ENCODE data around the gene INCA1. TPM values are rescaled to one million over a fixed set of nuclear protein-coding genes. Genes with fewer than 3 reads are reported as not detected.

INCA1 gene
- total and polyA plus RNA-seq, 2 of the 13 experiments (the other 11 are each of a cell fraction or from before 2014, with no cell fraction given) = 0.93 to 2.6 TPM

DNA sequence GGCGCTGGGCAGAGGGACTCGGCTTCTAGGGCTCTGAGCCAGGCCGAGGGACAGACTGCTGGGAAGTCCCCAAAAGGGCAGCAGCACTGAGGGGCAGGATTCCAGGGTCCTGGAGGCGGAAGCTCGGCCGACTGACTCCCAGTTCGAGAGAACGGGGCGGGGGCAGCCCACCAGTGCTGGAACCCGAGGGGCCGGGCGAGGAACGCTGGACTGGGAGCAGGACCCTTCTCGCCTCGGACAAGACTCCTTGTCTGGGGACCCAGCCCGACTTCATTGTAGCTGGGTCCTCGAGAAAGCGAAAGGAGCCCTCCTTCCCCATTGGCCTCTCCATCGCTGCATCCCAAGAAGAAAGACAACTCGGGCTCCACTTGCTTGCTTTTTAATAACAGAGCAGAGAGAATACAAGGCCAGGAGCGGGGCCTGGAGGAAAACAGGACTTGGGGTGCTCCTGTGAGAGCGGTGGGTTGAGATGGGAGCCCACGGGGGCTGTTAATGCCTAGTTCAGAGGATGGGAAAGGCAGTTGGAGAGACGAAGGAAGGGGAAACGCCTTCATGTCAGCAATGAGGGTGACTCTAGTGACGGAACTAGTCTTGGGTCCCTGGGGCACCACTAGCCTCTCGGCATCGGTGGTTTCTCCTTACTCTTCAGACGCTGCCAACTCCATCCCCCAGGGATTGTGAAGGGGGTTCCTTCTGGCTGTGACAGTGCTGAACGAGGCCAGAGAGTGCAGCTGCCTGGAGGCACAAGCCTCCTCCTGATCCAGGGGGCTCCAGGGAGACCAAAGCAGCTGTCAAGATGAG, 9.4 kb downstream of the INCA1 start (continued):
- TF ChIP-seq, protein P1, sequence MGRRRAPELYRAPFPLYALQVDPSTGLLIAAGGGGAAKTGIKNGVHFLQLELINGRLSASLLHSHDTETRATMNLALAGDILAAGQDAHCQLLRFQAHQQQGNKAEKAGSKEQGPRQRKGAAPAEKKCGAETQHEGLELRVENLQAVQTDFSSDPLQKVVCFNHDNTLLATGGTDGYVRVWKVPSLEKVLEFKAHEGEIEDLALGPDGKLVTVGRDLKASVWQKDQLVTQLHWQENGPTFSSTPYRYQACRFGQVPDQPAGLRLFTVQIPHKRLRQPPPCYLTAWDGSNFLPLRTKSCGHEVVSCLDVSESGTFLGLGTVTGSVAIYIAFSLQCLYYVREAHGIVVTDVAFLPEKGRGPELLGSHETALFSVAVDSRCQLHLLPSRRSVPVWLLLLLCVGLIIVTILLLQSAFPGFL (CRISPR knock-in tag; IDR thresholded peaks at IDR 0.05) = no peak
- no peak for TF ChIP-seq ZFP62 (CRISPR knock-in tag; IDR thresholded peaks at IDR 0.05)
- TF ChIP-seq, protein P2, sequence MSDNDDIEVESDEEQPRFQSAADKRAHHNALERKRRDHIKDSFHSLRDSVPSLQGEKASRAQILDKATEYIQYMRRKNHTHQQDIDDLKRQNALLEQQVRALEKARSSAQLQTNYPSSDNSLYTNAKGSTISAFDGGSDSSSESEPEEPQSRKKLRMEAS (IDR thresholded peaks at IDR 0.05) = no peak
- TF ChIP-seq, protein P3, sequence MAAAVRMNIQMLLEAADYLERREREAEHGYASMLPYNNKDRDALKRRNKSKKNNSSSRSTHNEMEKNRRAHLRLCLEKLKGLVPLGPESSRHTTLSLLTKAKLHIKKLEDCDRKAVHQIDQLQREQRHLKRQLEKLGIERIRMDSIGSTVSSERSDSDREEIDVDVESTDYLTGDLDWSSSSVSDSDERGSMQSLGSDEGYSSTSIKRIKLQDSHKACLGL (CRISPR knock-in tag; IDR thresholded peaks at IDR 0.05) = 0 out of 2 replicates have a peak, but pooled peaks have one; percentile 28
- TF ChIP-seq PBX3 (CRISPR knock-in tag; IDR thresholded peaks at IDR 0.05; ENCODE audit: borderline replicate concordance) = no peak
- no peak for TF ChIP-seq ZNF547 (CRISPR knock-in tag; IDR thresholded peaks at IDR 0.05)
- no peak for TF ChIP-seq ZNF609 (CRISPR knock-in tag; IDR thresholded peaks at IDR 0.05; ENCODE audit: borderline replicate concordance)
- no peak for TF ChIP-seq NAIF1 (CRISPR knock-in tag; IDR thresholded peaks at IDR 0.05; ENCODE audit: borderline replicate concordance)
- no peak for TF ChIP-seq SMARCE1 (IDR thresholded peaks at IDR 0.05; ENCODE audit: borderline replicate concordance)
- TF ChIP-seq FOXA1 (IDR thresholded peaks at IDR 0.05) = no peak
- no peak for TF ChIP-seq FOXA1 (CRISPR knock-in tag; IDR thresholded peaks at IDR 0.05)
- no peak for TF ChIP-seq HMG20B (CRISPR knock-in tag; conservative IDR thresholded peaks at IDR 0.05)
- no peak for TF ChIP-seq RFX1 (IDR thresholded peaks at IDR 0.05)
- no peak for TF ChIP-seq NFYC (CRISPR knock-in tag; IDR thresholded peaks at IDR 0.05)
- no peak for TF ChIP-seq BRD4 (CRISPR knock-in tag; IDR thresholded peaks at IDR 0.05)
- TF ChIP-seq ZNF557 (CRISPR knock-in tag; IDR thresholded peaks at IDR 0.05) = peak; percentile 59; the same call in 1 of the 2 replicates
- TF ChIP-seq RFX3 (CRISPR knock-in tag; IDR thresholded peaks at IDR 0.05) = no peak
- TF ChIP-seq TARDBP (CRISPR knock-in tag; IDR thresholded peaks at IDR 0.05) = no peak
- TF ChIP-seq, protein P4, sequence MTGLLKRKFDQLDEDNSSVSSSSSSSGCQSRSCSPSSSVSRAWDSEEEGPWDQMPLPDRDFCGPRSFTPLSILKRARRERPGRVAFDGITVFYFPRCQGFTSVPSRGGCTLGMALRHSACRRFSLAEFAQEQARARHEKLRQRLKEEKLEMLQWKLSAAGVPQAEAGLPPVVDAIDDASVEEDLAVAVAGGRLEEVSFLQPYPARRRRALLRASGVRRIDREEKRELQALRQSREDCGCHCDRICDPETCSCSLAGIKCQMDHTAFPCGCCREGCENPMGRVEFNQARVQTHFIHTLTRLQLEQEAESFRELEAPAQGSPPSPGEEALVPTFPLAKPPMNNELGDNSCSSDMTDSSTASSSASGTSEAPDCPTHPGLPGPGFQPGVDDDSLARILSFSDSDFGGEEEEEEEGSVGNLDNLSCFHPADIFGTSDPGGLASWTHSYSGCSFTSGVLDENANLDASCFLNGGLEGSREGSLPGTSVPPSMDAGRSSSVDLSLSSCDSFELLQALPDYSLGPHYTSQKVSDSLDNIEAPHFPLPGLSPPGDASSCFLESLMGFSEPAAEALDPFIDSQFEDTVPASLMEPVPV (CRISPR knock-in tag; IDR thresholded peaks at IDR 0.05) = no peak
- TF ChIP-seq ZBTB3 (CRISPR knock-in tag; IDR thresholded peaks at IDR 0.05; ENCODE audit: borderline replicate concordance, low read depth) = no peak

Measured in HepG2 (cell line).